Mucosa of rectum (tissue), 2 donors: ENCODE results near the gene PFKM.

Experiments
- H3K27ac ChIP-seq, 2 donors: one replicate each; pipeline ENCODE4 v1.7.0; 2013; ENCODE audit warnings: inconsistent platforms in 2 of 2, low read depth in 2 of 2, low read length in 2 of 2
- H3K27me3 ChIP-seq, 2 donors: one replicate each; pipeline ENCODE4 v1.7.0; 2013; ENCODE audit warnings: low read length in 2 of 2; ENCODE audit not compliant: control insufficient read depth in 2 of 2, insufficient read depth in 2 of 2
- H3K36me3 ChIP-seq, 2 donors: one replicate each; pipeline ENCODE4 v1.7.0; 2013; ENCODE audit warnings: low read length in 2 of 2; ENCODE audit not compliant: control insufficient read depth in 2 of 2, insufficient read depth in 2 of 2
- H3K4me1 ChIP-seq, 2 donors: one replicate each; pipeline ENCODE4 v1.7.0; 2013; ENCODE audit warnings: low read length in 2 of 2, mild to moderate bottlenecking in 1 of 2; ENCODE audit not compliant: control insufficient read depth in 2 of 2, insufficient read depth in 2 of 2
- H3K4me3 ChIP-seq, 2 donors: one replicate each; pipeline ENCODE4 v1.7.0; 2013; ENCODE audit warnings: low read length in 2 of 2
- H3K9ac ChIP-seq, 2 donors: one replicate each; pipeline ENCODE4 v1.7.0; 2013; ENCODE audit warnings: low read length in 2 of 2, low read depth in 1 of 2, mild to moderate bottlenecking in 1 of 2
- H3K9me3 ChIP-seq, 2 donors: one replicate each; pipeline ENCODE4 v1.7.0; 2013; ENCODE audit warnings: low read length in 2 of 2; ENCODE audit not compliant: control insufficient read depth in 2 of 2
- donor health status: healthy.
- donor health status: Normal muscosa, but diverticular disease.

PFKM gene

DNA sequence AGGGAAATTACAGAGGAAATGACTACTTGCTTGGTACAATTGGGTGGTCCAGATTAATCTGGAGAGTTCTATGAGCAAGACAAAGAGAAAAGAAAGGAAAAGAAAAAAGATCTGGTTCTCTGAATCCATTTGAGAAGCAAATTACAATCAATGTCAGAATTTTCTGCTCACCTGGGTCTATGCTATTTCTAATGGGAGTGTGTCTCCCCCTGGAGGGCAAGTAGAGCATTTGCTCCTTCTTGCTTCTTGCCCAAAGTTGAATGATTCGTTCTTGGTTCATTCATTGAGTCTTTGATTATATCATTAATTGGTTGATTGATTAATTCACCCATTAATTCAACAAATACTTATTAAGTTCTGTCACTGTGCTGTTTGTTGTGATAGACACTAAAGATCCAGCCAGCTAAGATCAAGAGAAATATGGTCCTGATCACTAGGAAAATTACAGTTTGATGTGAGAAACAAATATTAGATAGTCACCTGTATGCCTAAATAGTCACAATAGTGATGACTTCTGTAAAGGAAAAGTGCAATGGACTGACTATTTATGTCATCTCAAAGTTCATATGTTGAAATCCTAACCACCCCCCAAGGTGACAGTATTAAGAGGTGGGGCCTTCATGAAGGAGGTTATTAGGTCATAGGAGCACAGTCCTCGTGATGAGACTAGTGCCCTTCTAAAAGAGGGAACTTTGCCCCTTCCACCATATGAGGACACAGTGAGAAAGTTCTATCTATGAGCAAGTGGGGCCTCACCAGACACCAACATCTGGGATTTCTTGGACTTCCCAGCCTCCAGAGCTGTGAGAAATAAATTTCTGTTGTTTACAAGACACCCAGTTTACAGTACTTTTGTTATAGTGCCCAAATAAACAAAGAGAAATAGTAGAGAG, 46.2 kb downstream of the PFKM start:
- Histone ChIP-seq H3K27me3 (no peaks in the 10 kb centered on the region), H3K4me3 (no peak overlapping the region), H3K9me3 (no peaks in the 10 kb centered on the region), H3K27ac (no peak overlapping the region), H3K9ac (no peak overlapping the region), H3K4me1 (no peaks in the 10 kb centered on the region), H3K36me3 (no peaks in the 10 kb centered on the region)

DNA sequence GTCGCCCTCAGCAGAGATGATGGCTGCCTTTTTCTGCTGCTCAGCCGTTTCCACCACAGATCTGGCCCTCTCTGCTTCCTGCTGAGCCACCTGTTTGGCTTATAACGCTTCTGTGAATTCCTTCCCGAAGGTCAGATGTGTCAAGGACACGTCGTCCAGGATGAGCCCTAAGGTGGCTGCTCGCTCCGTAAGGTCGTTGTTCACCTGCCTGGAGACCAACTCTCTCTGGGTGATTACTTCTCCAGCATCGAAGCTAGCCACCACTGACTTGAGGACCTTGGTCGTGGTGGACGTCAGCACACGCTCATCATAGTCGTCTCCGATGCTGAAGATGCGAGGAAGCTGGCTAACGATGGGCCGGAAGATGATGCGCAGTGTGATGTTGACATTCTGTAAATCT, 49.8 kb downstream of the PFKM start:
- Histone ChIP-seq H3K27ac (no peak overlapping the region), H3K27me3 (no peaks in the 10 kb centered on the region), H3K9ac (no peak overlapping the region), H3K4me3 (no peak overlapping the region), H3K4me1 (no peaks in the 10 kb centered on the region), H3K36me3 (no peaks in the 10 kb centered on the region), H3K9me3 (no peaks in the 10 kb centered on the region)

DNA sequence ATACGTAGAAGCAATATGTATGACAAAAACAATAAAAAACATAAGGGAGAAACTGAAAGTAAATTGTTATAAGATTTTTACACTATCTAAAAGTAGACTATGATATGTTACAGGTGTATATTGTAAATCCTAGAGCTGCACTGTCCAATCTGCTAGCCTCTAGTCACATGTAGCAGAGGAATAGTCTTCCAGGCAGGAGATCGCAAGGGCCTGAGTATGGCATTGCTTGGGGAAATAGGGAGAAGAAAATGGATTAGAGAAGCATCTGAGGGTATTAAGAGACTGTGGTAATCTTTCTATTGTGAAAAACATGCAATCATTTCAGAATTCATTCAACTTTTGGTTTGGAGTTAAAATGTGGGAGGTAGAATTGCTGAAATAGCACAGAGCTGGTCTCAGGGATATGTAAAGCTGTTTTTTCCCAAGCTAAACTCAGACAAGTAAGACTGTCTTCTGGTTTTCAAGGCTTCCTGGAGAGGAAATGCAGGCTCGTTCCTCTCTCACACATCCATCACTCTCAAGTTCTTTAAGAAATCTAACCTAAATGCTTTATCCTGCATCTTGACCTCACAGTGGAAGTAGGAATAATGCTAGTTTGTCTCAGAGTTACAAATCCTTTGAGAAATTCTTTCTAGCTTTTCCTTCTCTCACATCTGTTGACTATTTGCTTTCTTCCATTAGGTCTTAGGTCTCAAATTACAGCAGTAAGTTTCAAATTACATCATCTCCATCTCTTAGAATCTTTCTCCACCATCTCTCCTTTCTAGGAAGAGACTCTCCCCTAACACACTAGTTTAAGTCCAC, 56.7 kb downstream of the PFKM start:
- Histone ChIP-seq H3K27me3 (peaks cover 4 to 5% of the 10 kb centered on the region in 2 donors), H3K36me3 (no peaks in the 10 kb centered on the region), H3K9ac (no peak overlapping the region), H3K4me3 (no peak overlapping the region), H3K27ac (no peak overlapping the region), H3K9me3 (no peaks in the 10 kb centered on the region), H3K4me1 (no peaks in the 10 kb centered on the region)

DNA sequence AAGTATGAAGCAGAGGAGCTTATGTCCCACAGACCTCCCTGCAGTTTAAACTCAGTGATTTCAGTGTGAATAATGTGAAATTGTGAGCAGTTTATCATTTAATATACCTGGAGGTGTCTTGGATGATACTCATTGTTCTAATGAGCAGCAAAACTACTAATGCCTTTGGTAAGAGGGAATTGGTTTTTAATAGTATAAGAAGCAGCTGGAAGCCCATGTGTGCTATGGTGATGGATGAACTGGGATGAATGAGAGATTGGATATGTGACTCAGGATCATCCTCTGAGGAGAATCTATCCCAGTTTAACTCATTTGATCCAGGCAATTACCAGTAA, 57.2 kb downstream of the PFKM start:
- Histone ChIP-seq H3K36me3 (no peaks in the 10 kb centered on the region), H3K9me3 (no peaks in the 10 kb centered on the region), H3K27me3 (peaks cover 10 to 11% of the 10 kb centered on the region in 2 donors), H3K9ac (no peak overlapping the region), H3K4me1 (no peaks in the 10 kb centered on the region), H3K27ac (no peak overlapping the region), H3K4me3 (no peak overlapping the region)

DNA sequence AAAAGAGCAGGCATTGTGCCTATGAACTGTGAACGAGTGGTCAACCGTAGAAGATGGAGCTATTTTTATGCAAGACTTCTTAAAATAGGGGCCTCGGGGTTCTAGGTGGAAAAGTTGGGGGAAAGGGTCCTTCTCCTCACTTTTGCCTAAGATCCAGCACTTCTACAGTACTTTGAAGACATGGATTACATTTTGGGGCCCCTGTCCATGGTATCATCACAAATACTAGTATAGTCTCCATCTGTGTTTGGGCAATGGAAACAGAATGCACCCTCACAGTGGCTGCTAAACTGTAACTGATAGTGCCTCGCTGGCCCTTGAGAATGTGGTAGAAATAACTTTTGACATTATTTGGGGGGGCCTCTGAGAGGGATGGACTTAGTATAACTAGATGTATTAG, 58.8 kb downstream of the PFKM start:
- peaks cover 0 to 6% of the 10 kb centered on the region in 2 donors for H3K4me1 ChIP-seq
- H3K36me3 ChIP-seq: no peaks in the 10 kb centered on the region
- no peaks in the 10 kb centered on the region for H3K9me3 ChIP-seq
- peaks cover 17 to 27% of the 10 kb centered on the region in 2 donors for H3K27me3 ChIP-seq
- H3K9ac ChIP-seq: no peak overlapping the region
- no peak overlapping the region for H3K27ac ChIP-seq
- H3K4me3 ChIP-seq: no peak overlapping the region

DNA sequence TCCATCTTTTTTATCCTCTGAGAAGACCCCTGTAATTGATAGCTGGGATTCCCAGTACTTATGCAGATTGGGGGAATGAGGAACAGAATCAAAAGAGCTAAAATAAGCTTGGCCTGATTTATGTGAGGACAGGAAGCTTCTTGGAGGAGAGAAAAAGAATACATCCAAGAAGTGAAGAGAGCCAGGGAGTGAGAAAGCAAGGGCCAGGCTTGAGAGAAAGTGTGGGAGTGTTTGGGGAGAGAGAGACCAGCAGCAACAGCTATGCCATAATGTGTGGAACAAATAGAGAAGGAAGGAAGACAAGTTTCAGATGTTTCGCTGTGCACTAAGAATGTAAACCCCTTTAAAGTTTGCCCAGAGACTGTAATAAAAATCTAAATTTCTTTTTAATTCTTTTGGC, 60.3 kb downstream of the PFKM start:
- H3K4me3 ChIP-seq: no peak overlapping the region
- H3K9ac ChIP-seq: no peak overlapping the region
- peaks cover 20 to 34% of the 10 kb centered on the region in 2 donors for H3K27me3 ChIP-seq
- no peak overlapping the region for H3K27ac ChIP-seq
- no peaks in the 10 kb centered on the region for H3K36me3 ChIP-seq
- H3K4me1 ChIP-seq: peaks cover 0 to 9% of the 10 kb centered on the region in 2 donors
- no peaks in the 10 kb centered on the region for H3K9me3 ChIP-seq

DNA sequence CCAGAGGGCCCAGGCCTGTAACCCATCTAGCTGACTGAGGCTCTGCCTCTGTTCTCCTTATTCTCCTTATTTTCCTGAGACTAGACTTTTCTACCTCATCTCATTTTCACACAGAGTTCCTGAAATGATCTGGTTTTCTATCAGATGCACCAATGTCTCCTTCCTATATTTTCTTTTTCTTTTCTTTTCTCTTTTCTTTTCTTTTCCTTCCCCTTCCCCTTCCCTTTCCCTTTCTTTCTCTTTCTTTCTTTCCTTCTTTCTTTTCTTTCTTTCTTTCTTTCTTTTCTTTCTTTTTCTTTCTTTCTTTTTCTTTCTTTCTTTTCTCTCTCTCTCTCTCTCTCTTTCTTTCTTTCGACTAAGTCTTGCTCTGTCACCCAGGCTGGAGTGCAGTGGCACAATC, 61.3 kb downstream of the PFKM start:
- H3K9me3 ChIP-seq: no peaks in the 10 kb centered on the region
- peaks cover 0 to 9% of the 10 kb centered on the region in 2 donors for H3K4me1 ChIP-seq
- no peaks in the 10 kb centered on the region for H3K36me3 ChIP-seq
- no peak overlapping the region for H3K27ac ChIP-seq
- H3K9ac ChIP-seq: no peak overlapping the region
- H3K27me3 ChIP-seq: peaks cover 24 to 42% of the 10 kb centered on the region in 2 donors
- H3K4me3 ChIP-seq: no peak overlapping the region

DNA sequence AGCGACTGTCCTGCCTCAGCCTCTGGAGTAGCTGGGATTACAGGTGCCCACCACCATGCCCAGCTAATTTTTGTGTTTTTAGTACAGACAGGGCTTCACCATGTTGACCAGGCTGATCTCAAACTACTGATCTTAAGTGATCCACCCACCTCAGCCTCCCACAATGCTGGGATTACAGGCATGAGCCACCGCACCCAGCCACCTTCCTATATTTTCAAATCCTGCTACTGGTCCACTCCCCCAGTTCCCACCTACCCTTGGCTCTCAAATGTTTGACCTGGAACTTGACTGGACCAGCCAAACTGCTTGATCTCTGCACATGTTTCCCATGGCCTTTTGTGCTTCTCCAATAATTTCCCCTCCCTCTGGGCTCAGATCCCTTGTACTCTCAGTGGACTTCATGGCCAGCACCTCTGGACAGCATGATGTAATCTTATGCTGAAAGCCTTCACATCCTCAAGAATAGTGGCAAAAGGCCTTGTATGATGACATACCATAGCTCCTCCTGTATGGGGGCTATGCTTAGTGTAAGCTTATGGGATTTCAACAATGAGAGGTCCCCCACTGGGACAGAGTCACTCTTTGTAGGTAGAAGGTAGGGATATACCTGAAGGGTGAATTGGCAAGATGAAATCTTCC, 61.8 kb downstream of the PFKM start:
- Histone ChIP-seq H3K4me3 (no peak overlapping the region), H3K27me3 (peaks cover 28 to 42% of the 10 kb centered on the region in 2 donors), H3K9ac (no peak overlapping the region), H3K9me3 (no peaks in the 10 kb centered on the region), H3K36me3 (no peaks in the 10 kb centered on the region), H3K4me1 (peaks cover 0 to 9% of the 10 kb centered on the region in 2 donors), H3K27ac (no peak overlapping the region)

DNA sequence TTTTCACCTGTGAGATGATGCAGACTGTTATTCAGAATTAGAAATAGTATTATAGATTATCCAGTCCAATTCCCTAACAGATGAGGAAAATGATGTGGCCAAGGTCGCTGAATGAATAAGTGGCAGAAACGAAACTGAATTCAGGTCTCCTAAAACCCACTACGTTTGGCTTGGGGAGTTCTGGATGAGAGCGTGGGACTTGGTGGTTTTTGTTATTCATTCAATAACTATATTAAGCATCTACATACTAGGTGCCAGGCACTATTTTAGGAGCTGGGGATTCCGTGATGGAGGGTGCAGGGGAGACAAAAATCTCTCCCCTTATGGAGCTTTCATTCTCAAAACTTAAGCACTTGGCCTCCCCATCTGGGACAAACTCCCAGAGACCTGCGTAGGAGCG, 63.5 kb downstream of the PFKM start:
- H3K4me3 ChIP-seq: peak overlapping the region; percentile 70 to 83
- no peak overlapping the region for H3K9ac ChIP-seq
- no peaks in the 10 kb centered on the region for H3K9me3 ChIP-seq
- H3K27ac ChIP-seq: no peak overlapping the region
- no peaks in the 10 kb centered on the region for H3K36me3 ChIP-seq
- peaks cover 28 to 42% of the 10 kb centered on the region in 2 donors for H3K27me3 ChIP-seq
- peaks cover 0 to 9% of the 10 kb centered on the region in 2 donors for H3K4me1 ChIP-seq
